ENCODE data around the gene ARRDC3. TPM values are rescaled to one million over a fixed set of nuclear protein-coding genes. Genes with fewer than 3 reads are reported as not detected.

The ARRDC3 gene, protein sequence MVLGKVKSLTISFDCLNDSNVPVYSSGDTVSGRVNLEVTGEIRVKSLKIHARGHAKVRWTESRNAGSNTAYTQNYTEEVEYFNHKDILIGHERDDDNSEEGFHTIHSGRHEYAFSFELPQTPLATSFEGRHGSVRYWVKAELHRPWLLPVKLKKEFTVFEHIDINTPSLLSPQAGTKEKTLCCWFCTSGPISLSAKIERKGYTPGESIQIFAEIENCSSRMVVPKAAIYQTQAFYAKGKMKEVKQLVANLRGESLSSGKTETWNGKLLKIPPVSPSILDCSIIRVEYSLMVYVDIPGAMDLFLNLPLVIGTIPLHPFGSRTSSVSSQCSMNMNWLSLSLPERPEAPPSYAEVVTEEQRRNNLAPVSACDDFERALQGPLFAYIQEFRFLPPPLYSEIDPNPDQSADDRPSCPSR
- 270 TPM for total RNA-seq

DNA sequence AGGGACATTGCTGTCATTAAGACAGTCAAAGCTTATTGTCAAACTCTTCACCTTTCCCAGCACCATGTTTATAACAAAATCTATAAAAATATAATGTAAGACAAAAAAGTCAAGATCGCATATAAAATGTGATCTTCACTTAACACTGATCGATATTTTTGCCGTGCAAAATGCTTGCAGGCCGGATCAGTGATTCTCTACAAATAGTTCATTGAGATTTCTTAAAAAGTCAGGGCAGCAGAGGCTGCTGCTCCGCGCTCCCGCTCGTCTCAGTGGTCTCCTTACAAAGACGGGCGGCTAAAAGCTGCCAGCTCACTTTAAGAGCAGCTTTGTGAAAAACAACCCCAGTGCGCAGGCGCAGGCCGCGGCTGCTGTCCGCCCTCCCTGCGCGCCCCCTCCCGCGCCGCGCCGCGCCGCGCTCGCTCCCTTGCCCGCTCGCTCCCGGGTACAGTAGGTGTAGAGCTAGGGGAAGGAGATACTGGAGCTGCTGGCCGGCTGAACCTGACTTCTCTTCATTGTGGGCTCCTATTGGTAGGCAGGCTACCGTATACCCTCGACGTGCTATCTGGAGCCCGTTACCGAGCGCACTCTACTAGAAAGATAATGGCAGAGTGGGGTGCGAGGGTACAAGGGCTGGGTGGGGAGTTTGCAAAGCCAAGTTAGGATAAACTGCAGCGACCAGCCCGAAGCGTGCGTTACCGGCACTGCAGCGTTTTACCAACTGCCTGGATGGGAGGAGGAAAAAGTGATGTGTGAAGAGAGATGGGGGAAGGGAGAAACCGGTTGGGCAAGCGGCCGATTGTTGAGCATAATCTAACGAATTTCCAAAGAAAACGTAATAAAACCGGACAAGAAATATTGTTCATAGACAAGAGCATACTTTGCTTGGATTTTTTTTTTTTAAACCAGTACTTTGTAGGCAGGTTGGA, at the start of gene ARRDC3:
TSS of gene ARRDC3 (minus strand) at position 291 of the 929 bp plus-strand sequence. CDS start at position 66, 225 bp downstream.
- Histone ChIP-seq H3K9me3 (ENCODE audit: low read depth, low read length) (no peaks in the 10 kb centered on the region), H3K27me3 (ENCODE audit: insufficient read depth, low read length) (no peaks in the 10 kb centered on the region), H3K4me1 (ENCODE audit: insufficient read depth, low read length) (peaks cover 18% of the 10 kb centered on the region), H3K4me3 (ENCODE audit: low read length) (peak within 1 kb of the TSS; percentile 96)

DNA sequence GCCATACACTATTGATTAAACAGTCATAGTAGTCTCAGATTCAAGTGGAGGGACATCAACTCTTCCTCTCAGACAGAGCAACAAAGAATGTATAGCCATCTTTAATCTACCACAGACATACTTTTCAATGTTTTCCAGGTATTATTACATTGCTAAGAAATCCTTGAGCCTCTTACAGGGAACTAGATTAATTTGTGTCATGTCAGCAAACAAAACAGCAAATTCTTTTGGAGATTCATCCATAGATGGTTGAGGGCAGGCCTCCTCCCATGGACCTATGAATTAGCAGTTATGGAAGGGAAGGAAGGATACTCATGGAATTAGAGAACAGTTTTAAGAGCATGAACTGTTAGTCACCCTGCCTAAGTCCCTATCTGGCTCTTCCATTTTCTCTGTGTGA, 47.8 kb upstream of the ARRDC3 start:
- Histone ChIP-seq H3K27me3 (ENCODE audit: insufficient read depth, low read length) (no peaks in the 10 kb centered on the region), H3K9me3 (ENCODE audit: low read depth, low read length) (no peaks in the 10 kb centered on the region), H3K4me3 (ENCODE audit: low read length) (no peak overlapping the region), H3K4me1 (ENCODE audit: insufficient read depth, low read length) (peaks cover 8% of the 10 kb centered on the region)

DNA sequence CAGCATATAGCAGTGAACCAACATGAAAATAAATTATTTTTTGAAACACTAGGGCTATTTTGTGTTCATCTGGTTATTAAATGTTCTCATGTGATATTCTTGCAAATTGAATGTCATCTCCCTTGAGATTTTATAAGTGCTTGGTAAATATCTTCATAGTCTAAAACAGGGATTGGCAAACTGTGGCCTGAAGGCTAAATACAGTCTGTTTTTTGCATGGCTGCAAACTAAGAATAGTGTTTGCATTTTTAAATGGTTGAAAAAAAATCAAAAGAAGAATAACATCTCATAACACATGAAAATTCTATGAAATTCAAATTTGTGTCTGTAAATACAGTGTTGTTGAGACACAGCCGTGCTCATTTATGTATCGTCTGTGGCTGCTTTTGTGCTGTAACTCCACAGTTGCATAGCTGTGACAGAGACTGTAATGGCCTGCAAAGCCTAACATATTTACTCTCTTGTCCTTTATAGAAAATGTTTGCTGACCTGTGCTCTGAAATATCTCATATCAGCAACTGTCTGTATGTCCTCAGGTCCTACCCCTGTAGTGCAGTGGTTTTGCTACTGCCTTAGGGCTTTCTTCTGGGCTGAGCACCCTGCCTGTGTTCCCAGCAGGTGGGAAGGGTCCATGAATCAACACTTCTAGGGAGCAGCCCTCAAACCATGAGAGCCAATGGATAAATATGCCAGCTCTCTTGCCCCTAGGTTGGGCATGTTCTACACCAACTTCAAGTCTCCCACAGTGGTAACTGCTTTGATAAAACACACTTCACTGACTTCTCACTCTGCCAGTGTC, 41.7 kb upstream of the ARRDC3 start:
- no peaks in the 10 kb centered on the region for H3K27me3 ChIP-seq (ENCODE audit: insufficient read depth, low read length)
- no peaks in the 10 kb centered on the region for H3K9me3 ChIP-seq (ENCODE audit: low read depth, low read length)
- no peaks in the 10 kb centered on the region for H3K4me1 ChIP-seq (ENCODE audit: insufficient read depth, low read length)
- no peak overlapping the region for H3K4me3 ChIP-seq (ENCODE audit: low read length)

DNA sequence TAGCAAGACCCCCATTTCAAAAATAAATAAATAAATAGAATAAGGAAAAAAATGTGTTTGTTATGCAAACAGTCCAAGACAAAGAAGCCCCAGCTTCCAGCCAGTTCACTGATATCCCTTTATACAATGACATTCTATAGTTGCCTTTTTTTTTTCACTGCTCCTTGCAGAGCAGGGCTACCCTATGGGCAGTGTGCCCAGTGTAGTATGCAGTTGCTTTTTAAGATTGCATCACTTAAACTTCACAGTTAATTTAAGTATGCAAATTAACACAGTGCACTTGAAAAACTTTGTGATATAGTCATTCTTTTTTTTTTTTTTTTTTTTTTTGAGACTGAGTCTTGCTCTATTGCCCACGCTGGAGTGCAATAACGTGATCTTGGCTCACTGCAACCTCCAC, 40.8 kb upstream of the ARRDC3 start:
- Histone ChIP-seq H3K27me3 (ENCODE audit: insufficient read depth, low read length) (no peaks in the 10 kb centered on the region), H3K4me1 (ENCODE audit: insufficient read depth, low read length) (no peaks in the 10 kb centered on the region), H3K4me3 (ENCODE audit: low read length) (no peak overlapping the region), H3K9me3 (ENCODE audit: low read depth, low read length) (no peaks in the 10 kb centered on the region)

DNA sequence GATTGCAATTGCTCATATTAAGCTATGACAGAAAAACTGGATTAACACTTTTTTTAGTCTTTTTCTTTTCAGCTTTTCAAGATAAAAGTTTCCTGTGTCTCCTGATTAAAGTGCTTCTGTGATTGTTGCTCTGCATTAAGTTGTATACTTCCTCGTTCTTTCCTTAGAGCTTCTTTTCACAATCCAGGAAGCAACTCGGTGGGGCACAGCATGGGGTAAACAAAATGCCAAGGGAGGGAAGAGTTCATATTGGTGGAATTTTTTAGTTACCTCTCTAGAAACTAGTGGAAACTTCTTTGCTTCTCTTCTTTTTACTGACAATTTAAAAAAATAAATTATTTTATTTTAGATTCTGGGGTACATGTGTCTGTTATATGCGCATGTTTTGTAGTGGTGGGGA, 37.8 kb upstream of the ARRDC3 start:
- no peak overlapping the region for H3K4me3 ChIP-seq (ENCODE audit: low read length)
- H3K27me3 ChIP-seq (ENCODE audit: insufficient read depth, low read length), result no peaks in the 10 kb centered on the region
- no peaks in the 10 kb centered on the region for H3K4me1 ChIP-seq (ENCODE audit: insufficient read depth, low read length)
- no peaks in the 10 kb centered on the region for H3K9me3 ChIP-seq (ENCODE audit: low read depth, low read length)

DNA sequence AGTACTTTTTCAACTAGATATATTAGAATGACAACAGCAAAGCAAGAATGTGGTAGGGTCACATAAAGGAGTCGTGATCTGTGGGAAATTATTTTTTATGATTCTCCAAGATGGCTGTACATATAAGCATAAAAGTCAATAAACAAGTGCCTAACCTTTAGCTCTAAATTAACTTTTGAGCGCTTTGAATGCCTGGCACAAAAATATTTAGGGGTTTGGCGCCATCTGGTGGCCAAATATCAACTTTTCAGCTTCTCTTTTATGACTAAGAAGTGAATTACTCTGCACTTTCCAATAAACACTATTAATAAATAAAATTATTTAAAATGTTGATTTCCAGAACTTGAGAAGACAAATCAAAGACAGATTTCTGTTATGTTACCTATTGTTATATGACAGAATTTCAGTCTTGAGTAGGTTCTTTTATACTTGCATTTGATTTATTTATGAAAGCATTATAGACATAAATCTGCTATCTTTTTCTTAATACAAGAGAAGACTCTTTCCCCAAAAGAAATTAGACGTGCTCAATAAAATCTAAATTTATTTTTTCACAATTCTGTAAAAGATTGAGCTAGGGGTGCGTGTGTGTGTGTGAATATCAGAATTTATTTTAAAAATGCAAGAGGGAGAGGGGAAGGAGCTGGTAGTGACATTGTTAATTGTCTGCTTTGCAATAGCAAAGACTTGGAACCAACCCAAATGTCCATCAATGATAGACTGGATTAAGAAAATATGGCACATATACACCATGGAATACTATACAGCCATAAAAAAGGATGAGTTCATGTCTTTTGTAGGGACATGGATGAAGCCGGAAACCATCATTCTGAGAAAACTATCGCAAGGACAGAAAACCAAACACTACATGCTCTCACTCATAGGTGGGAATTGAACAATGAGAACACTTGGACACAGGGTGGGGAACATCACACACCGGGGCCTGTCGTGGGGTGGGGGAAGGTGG, 36.7 kb upstream of the ARRDC3 start:
- Histone ChIP-seq H3K9me3 (ENCODE audit: low read depth, low read length) (no peaks in the 10 kb centered on the region), H3K4me1 (ENCODE audit: insufficient read depth, low read length) (no peaks in the 10 kb centered on the region), H3K4me3 (ENCODE audit: low read length) (no peak overlapping the region), H3K27me3 (ENCODE audit: insufficient read depth, low read length) (no peaks in the 10 kb centered on the region)

DNA sequence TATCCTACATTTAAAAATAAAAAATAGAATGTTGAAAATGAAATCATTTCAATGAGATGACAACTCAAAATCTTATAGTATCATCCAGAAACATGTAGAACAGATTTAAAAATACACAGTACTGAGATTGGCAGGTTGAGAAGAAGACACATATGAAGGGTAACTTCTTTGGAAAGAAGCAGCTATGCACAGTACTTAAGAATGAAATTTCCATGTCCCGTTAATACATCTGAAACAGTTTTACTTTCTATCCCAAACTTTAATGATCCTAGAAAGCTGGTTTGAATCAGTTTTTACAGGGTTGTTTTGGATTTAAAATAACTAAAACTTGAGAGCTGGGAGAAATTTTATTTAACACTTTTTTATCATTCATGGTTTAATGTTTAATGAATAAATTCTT, 36.0 kb upstream of the ARRDC3 start:
- Histone ChIP-seq H3K27me3 (ENCODE audit: insufficient read depth, low read length) (no peaks in the 10 kb centered on the region), H3K4me3 (ENCODE audit: low read length) (no peak overlapping the region), H3K9me3 (ENCODE audit: low read depth, low read length) (no peaks in the 10 kb centered on the region), H3K4me1 (ENCODE audit: insufficient read depth, low read length) (no peaks in the 10 kb centered on the region)

DNA sequence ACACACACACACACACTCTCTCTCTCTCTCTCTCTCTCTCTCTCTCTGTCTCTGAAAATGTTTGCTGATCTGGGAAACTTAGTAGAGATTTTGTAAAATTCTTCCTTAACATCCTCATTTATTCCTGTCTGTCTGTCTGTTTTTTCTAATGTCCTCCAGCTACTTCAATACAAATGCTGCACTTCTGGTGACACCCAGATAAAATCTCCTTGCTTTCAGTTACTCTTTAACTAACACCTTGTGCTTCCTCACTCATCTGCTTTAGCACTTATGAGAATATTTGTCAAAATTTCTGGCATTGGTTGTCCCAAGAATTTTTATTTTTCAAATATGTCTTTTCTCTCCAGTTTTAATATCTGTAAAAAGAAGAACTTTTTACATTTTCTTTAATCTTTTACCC, 35.0 kb upstream of the ARRDC3 start:
- Histone ChIP-seq H3K4me3 (ENCODE audit: low read length) (no peak overlapping the region), H3K27me3 (ENCODE audit: insufficient read depth, low read length) (no peaks in the 10 kb centered on the region), H3K4me1 (ENCODE audit: insufficient read depth, low read length) (no peaks in the 10 kb centered on the region), H3K9me3 (ENCODE audit: low read depth, low read length) (no peaks in the 10 kb centered on the region)

DNA sequence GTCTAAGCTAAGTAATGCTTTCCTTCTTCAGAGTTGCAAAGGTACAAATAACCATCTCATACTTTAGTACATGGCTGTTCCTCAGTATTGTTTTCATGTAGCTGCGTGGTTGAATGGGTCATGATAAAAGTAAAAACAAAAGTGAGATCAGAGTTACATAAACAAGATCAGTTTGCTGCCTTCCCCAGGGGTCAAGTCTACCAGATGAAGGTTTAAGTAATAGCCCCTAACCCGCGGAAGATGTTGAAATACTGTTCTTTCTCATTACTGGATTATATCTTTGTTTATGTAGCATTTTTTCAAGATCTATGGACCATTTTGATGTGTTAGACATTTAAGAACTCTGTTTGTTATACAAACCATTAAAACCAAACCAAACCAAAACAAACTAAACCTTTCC, 34.1 kb upstream of the ARRDC3 start:
- H3K27me3 ChIP-seq (ENCODE audit: insufficient read depth, low read length), result no peaks in the 10 kb centered on the region
- no peaks in the 10 kb centered on the region for H3K9me3 ChIP-seq (ENCODE audit: low read depth, low read length)
- H3K4me1 ChIP-seq (ENCODE audit: insufficient read depth, low read length), result no peaks in the 10 kb centered on the region
- H3K4me3 ChIP-seq (ENCODE audit: low read length), result no peak overlapping the region

DNA sequence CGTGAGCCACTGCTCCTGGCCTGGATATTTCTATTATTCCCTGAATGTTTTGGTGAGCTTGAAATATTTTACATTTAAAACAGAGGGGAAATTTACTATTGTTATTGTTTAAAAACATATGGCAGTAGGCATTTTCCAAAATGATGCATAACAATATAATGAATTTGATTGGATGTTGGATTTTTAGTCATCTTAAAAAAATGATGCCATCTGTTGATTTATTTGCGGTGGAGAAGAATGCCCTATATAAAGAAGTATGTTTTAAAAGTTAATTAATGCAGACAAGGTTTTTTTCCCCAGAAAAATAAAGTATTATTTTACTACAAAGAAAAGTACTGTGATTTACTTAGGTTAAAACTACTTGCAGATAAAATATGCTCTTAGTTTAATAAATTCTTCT, 33.4 kb upstream of the ARRDC3 start:
- H3K4me3 ChIP-seq (ENCODE audit: low read length), result no peak overlapping the region
- H3K4me1 ChIP-seq (ENCODE audit: insufficient read depth, low read length), result no peaks in the 10 kb centered on the region
- no peaks in the 10 kb centered on the region for H3K9me3 ChIP-seq (ENCODE audit: low read depth, low read length)
- H3K27me3 ChIP-seq (ENCODE audit: insufficient read depth, low read length), result no peaks in the 10 kb centered on the region

DNA sequence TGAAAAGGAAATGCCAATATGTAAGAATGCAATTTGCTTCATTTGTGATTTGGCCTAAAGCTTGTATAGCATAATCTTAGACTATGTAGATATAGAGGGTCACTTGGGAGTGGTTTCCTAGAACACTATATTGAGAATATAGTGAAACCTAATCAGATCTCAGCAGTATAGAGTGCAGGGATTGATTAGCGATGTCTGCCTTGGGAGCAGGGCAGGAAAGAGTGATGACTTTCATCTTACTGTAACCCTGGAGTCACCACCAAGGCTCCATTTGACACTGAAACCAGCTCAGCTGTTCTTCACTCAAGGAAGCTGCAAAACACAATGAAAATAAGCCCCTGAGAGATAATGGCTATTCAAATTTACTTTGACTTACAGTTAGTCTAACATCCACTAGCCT, 26.2 kb upstream of the ARRDC3 start:
- H3K27me3 ChIP-seq (ENCODE audit: insufficient read depth, low read length), result no peaks in the 10 kb centered on the region
- H3K9me3 ChIP-seq (ENCODE audit: low read depth, low read length), result no peaks in the 10 kb centered on the region
- H3K4me3 ChIP-seq (ENCODE audit: low read length), result no peak overlapping the region
- no peaks in the 10 kb centered on the region for H3K4me1 ChIP-seq (ENCODE audit: insufficient read depth, low read length)

DNA sequence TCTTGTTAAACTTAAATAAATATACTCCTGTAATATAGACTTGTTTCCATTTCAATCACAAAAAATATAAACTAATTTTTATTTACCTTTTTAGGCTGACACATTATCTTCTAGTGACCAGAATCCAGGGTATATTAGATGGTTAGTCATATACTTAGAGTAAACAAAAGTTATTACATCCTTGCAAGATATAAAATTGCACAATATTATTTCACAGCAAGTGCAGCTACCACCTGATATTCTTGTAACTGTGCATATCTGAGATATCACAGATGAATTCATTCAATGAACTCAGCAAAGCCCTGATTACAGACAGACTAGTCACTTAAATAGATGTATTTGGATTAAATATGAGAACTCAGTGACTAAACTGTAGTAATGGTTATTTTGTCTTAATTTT, 25.6 kb upstream of the ARRDC3 start:
- Histone ChIP-seq H3K27me3 (ENCODE audit: insufficient read depth, low read length) (no peaks in the 10 kb centered on the region), H3K4me3 (ENCODE audit: low read length) (no peak overlapping the region), H3K9me3 (ENCODE audit: low read depth, low read length) (no peaks in the 10 kb centered on the region), H3K4me1 (ENCODE audit: insufficient read depth, low read length) (no peaks in the 10 kb centered on the region)

DNA sequence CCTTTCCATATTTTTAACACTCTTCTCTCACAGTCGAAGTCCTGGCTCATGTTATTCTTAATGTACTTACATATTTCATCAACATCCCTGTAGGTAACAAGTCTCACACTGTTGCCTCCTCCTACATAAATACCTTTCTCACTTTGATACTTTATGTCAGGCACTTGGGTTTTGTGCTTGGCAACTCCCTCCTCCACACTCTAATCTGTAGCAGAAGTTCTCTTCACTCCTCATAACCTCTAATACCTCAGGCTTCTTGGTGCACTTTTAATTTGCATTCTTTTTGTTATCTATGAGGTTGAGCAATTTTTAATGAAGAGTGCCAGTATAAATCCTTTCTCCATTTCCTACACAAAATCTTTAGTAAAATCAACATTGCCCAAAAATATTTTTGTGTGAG, 24.1 kb upstream of the ARRDC3 start:
- Histone ChIP-seq H3K4me1 (ENCODE audit: insufficient read depth, low read length) (no peaks in the 10 kb centered on the region), H3K9me3 (ENCODE audit: low read depth, low read length) (no peaks in the 10 kb centered on the region), H3K27me3 (ENCODE audit: insufficient read depth, low read length) (no peaks in the 10 kb centered on the region), H3K4me3 (ENCODE audit: low read length) (no peak overlapping the region)

DNA sequence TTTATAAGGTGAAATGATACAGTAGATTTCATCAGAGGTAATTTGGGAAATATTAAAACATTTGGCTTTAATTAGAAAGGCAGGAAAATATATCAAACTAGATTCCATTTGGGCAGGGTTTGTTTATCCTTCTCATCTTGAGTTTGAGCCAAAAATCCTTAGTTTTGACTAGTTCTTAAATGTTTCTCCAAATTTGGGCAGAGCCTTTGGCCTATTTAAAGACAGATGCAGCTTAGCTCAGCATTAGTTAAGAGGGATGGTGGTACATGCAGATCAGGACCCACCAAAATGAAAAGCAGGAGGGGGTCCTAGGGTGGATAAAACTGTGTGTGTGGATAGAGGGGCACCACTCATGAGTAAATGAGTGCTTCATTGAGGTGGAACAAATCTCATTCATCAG, 20.3 kb upstream of the ARRDC3 start:
- Histone ChIP-seq H3K4me3 (ENCODE audit: low read length) (no peak overlapping the region), H3K4me1 (ENCODE audit: insufficient read depth, low read length) (no peaks in the 10 kb centered on the region), H3K27me3 (ENCODE audit: insufficient read depth, low read length) (no peaks in the 10 kb centered on the region), H3K9me3 (ENCODE audit: low read depth, low read length) (no peaks in the 10 kb centered on the region)
